Globus pallidus (tissue), 1 donor: ENCODE measurements around the gene ARHGAP5.

Source experiments
- DNase-seq: peaks from one replicate; pipeline ENCODE4 v3.0.0-alpha.2; 2015; ENCODE audit warnings: low spot score

The ARHGAP5 gene

DNA sequence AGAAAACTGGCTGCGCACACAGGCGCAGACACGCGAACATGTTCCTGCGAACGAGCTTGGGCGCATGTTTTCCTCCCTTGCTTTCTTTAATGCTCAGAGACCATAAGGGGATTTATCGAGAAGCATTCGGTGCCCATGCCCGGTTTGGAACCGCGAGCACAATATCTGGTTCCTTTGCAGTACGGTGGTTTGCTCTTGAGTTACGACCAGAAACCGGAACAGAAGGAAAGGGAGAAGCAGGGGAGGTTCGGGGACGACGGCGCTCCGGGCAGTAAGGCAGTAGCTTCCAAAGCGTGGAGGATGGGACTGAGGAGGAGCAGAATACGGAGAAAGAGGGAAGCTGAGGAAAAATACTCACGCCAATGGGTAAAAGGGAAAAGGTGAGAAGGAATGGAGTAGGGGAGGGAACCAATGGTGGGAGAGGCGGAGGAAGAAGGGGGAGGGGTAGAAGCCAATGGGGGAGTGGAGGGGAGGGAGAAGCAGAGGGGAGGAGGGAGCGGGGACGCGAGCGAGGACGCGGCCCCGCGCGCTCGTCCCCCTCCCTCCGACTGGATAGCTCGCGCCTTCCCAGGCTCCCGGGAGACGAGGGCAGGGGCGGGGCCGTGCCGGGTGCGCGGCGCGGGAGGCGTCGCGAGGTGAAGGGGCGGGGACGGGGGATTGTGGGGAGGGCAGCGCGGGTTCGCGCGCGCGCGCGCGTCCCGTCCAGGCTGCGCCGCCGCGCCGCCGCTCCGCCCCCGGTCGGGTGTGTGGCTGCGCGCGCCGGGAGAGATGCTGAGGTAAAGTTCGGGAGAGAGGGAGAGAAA lies 625 bp upstream of the ARHGAP5 start:
- DNase-seq = peak; percentile 98

DNA sequence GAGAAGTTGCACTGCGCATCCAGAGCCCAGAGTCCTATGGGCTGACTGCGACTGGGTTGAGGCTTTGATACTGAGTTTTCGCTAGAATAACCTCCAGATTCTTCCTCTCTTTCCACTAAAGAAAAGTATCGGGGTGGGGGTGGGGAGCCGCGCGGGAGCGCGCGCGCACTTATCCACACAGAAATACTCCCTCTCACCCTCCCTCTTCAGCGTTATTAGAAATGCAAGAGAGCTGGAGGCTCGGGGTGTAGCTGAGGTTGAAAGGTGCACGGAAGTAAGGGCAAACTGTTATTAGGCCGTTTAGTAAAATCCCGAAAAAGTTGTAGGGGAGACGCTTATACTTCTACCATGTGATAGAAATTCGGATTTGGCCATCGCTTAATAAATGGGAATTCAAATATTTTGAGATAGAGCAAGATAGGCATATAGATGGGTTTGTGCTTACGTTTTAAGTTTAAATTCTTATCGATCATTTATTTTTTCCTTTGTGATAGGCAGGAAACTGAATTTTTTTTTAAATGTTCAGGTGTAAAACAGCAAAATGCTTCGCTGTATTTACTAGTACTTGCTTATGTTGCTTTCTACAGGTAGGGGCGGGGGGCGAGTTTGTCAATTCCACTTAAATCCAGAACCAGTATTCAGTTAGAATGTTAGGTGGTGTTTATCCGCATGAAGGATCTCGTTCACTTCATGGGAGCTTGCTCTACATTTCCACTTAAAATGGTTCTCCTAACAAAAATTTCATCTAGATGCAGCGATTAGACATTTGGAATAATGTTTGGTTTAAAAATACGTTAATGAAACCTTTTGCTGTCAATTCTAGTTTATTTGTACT lies 1.1 kb downstream of the ARHGAP5 start:
- DNase-seq = peak; percentile 72

DNA sequence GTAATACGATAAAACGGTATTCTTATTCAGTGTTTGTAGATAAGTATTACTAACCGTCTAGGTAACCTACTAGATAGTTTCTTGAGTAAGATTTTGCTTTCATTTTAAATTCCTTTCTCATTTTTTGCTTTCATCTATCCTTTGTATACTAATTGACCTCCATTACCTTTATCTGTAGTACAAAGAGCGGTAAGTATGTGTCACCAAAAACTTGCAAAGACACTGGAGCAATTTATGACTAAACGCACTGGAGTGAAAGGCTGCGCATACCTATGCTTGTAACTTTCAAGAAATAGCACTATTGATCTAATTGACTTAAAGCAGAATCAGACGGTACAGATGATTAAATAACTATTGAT lies 1.7 kb downstream of the ARHGAP5 start:
- DNase-seq = no peak

DNA sequence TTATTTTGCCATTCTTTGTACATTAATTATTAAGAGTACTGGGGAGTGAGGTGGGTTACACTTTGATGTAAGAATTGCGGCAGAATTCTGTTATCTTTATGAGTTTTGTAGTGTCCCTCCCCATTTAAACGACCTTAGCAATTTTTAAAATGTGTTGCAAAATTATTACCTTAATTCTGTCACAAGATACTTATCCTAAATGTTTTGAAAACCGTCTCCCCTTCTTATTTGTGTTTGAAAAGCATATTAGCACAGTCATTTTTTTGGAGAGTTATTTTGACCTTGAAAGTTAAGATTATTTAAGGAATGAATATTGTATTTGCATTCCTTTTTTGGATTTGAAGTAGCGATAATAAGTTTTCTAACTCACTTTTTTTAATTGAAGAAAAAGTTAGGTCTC lies 2.2 kb downstream of the ARHGAP5 start:
- DNase-seq = no peak

DNA sequence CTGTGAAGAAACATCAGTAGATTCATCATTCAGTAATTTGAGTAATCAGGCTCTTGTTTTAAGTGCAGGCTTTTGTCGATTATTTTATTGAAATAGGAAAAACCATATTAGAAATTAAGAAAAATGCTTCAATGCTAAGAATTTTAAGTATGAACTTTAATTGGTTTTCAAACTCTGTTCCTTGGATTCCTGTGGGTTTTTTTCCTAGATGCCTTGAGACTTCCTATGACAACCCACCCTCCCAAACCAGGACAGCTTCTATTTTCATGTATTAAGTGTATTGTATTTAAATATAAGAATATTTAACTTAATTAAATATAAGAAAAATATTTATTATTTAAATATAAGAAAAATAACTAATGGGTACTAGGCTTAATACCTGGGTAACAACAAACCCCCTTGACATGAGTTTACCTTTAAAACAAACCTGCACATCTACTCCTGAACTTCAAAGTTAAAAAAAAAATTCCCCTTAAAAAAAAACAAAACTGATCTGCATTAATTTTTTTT lies 3.0 kb downstream of the ARHGAP5 start:
- no peak for DNase-seq

DNA sequence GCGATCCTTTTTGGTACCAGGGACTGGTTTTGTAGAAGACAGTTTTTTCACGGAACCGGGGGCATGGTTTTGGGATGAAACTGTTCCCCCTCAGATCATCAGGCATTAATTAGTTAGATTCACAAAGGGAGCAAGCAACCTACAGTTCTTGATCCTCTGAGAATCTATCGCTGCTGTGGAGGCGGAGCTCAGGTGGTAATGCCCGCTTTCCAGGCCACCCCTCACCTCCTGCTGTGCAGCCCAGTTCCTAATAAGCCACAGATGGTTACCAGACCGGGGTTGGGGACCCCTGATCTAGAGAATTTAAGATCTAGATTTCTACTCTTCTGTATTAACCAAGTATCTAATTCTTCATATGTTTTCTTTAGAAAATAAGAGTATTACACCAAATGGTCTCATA lies 4.8 kb downstream of the ARHGAP5 start:
- DNase-seq = no peak

DNA sequence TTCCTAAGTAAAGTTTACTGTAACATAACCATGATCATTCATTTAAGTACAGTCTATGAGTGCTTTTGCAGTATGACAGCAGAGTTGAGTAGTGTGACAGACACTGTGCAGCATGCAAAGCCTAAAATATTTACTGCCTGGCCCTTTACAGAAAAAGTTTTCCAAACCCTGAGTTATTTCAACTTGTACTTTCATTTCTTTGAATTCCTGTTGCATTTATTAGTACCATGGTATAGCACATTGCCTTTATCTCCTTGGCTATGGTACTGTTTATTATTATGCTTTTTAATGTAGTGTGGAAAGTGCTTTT lies 6.2 kb downstream of the ARHGAP5 start:
- DNase-seq = no peak

DNA sequence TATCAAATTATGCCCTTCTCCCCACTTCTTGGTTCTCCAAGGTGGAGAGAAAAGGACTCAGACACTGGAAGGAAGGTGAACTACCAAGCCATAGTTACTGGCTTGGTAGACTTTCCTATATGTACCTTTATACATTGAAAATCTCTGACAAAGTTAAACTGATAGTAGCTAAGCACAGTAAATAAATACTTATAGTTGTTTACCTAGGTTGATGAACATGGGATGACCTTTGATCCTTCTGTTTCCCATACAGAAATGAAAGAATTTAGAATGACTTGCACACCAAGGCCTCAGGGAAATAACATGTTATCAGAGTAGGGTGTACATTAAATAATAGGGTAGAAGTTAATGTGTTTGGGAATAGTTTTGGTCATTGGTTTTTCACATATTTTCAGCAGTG lies 6.7 kb downstream of the ARHGAP5 start:
- no peak for DNase-seq

DNA sequence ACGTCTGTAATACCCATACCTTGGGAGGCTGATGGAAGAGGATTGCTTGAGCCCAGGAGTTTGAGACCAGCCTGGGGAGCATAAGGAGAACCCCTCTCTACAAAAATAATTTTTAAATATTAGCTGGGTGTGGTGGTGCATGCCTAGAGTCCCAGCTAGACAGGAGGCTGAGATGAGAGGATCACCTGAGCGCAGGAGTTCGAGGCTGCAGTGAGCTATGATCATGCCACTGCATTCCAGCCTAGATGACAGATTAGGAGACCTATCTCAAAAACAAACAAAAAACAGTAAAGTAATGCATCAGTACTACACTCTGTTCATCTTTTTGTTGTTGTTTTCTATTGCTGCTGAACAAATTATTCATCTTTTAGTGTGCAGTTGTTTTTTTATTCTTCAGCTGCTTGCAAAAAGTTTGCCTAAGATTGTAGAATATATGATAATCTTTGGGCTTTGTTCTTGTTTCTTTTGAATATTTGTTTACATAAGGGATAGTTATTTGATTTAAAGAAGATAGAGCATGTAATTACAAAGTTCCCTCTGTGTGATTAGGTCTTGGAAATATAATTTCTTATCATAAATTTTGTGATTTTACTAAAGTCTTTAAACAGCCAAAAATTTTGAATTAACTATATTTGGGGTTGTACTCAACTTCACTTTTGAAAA lies 8.2 kb downstream of the ARHGAP5 start:
- DNase-seq = no peak

DNA sequence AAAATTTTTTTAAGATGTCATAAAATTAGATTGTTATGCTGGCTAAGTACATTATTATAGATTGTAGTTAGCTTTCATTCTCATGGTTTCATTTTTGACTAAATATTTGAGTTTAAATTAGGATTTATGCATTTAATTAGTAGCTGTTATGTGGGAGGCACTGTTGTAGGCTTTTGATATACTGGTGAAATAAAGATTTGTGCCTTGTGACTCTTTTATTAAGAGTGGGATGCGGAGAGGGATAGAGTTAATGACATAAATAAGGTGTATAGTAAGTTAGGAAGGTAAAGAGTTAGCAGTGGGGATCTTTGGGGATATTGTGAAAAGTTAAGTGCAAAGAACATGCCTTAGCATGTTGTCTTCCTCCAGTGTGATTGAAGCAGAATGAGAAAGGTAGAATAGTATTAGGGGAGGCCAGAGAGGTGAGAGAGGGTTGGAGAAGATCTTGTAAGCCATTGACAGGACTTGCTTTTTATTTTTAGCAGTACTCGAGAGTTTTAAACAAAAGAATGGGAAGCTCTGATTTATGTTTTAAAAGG lies 8.8 kb downstream of the ARHGAP5 start:
- no peak for DNase-seq

DNA sequence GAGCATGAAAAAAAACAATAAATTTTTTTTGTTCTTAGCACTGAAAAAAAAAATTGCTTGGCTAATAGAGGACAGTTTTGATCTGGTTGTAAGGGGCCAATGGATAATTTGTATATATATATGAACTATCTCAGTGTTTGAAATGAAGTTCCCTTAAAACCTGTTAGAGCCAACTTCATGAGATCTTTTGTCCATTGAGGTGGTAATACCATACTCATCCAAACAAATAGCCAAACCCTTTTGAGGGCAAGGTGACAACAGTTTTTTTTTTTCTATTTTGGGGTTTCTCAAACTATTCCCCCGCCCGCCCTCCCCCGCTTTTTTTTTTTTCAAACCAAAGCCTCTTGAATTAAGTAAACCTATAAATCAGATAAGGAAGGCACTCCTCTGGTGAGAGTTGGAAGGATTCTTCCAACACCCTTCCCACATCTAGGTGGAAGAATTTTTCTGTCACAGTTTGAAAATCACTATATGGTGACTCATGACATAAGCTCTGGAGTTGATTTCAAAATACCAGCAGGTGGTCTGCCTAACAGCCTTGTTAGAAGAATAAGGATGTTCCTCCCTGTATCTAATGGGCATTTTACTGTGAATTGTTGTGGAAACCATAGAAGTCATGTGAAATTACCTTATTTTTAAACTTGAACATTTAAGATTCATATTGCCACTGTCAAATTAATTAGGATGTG lies 10.2 kb downstream of the ARHGAP5 start:
- no peak for DNase-seq

DNA sequence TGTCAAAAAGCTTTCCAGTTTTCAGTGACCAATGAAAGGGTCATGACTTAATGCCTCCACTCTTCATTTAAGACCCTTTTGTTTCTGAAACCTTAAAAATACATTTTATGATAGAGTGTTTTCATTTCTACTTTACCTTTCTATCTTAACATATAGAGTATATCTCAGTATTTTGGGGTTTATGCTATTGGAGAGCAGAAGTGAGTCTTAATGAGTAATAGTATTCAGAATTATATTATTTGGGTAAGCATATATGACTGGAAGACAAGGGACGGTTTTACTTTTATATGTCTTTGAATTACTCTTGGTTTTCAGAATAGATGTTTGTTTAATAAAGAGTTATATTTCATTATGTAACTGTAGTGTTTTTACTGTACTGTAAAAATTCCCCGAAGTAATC lies 10.8 kb downstream of the ARHGAP5 start:
- DNase-seq = no peak

DNA sequence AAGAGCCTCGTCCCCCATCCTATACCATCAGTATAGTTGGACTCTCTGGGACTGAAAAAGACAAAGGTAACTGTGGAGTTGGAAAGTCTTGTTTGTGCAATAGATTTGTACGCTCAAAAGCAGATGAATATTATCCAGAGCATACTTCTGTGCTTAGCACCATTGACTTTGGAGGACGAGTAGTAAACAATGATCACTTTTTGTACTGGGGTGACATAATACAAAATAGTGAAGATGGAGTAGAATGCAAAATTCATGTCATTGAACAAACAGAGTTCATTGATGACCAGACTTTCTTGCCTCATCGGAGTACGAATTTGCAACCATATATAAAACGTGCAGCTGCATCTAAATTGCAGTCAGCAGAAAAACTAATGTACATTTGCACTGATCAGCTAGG lies 13.6 kb downstream of the ARHGAP5 start:
- DNase-seq = peak; percentile 77

DNA sequence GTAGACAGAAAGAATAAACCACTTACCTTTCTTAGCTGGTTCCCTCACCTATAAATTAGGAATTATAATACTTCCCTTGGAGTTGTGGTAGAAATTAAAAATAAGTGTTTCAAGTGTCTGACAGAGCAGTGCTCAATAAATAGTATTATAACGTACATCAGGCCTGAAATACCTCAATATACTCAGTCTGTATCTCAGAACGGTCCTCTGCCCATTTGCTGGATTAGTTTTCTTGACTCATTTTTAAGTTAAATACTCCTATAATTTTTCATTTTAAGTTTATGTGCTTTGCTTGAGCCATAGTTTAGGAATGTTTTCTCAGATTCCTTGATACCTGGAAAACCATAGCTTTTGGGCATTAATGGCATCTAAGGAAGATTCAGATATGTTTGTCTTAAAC lies 22.4 kb downstream of the ARHGAP5 start:
- no peak for DNase-seq

DNA sequence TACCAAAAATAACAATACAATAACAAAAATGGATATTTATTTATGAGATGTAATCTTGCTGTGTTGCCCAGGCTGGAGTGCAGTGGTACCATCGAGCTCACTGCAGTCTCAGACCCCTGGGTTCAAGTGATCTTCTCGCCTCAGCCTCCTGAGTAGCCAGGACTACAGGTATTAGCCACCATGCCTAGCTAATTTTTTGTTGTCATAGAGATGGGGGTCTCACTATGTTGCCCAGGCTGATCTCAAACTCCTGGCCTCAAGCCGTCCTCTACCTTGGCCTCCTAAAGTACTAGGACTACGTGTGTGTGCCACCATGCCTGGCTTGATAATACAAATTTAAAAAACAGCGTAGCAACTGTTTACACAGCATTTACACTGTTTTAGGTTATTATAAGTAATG lies 23.1 kb downstream of the ARHGAP5 start:
- DNase-seq = no peak

DNA sequence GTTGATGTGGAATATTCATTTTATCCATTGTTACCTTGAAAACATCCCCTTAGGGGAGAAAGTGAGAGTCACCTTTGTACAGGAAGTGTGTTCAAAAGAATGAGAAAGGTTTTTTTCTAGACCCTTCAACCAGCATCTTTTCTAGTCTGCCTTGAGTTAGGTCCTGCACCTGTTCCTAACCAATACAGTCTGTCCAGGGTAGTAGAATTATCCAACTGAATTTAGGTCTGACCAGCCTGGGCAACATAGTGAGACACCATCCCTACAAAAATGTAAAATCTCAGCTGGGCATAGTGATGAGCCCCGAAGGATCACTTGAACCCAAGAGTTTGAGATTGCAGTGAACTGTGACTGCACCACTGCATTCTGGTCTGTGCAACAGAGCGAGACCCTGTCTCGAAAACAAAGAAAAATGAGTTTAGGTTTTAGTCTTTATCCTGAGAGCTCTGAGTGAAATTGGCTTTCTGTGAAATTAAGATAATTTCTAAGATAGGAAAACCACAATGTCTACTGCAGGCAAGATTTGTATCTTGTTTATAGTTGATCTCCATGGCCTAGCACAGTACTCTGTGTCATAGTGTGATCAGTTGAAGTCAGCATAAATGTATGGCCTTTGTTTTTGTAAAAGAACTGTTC lies 25.2 kb downstream of the ARHGAP5 start:
- no peak for DNase-seq

DNA sequence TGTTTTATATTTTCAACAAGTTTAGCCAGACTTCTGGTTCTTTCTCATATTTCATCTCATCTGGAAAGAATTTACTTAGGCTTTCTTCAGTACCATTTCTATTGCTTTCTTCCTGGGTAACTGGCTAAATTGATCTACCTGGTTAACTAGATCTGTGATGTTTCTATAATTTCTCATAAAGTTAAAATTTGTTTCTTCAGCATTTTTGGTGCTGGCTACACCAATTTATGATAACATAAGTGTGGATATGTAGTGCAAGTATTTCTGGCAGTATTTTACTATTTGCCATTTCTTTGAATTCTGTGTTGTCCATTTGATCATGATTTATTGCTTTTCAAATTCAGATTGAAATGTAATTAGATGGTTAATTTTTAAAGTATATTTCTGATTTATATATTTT lies 25.9 kb downstream of the ARHGAP5 start:
- DNase-seq = no peak

DNA sequence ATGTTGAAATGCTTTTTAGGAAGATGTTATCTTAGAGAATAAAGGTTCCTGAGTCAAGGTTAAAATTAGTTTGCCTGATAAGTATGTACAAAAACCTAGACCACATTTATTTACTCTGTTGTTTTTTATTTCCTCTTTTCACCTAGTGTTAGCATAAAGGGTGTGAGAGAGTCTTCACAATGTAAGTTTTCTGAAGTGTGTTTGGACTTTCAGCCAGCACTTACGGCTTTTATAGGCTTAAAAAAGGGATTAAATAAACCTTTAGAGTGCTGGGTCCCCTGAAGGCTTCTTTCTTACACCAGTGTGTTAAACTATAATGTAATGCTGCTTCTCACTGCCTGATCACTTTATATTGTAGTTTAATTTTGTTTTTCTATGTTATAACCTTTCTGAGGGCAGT lies 27.2 kb downstream of the ARHGAP5 start:
- no peak for DNase-seq

DNA sequence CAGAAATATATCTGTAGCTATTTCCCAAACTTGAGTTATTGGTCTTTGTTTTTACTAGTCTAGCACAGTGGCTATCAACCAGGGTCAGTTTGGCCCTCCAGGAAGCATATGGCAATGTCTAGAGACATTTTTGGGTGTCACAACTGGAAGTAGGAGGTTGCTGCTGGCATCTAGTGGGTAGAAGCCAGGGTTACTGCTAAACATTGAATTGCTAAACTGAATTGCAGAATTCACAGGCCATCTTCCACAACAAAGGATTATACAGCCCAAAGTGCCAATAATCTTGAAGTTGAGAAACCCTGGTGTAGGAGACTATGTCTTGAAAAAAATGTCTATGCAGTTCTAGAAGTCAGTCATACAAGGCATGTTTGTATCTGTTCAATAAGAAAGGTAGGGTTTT lies 27.7 kb downstream of the ARHGAP5 start:
- DNase-seq = no peak

DNA sequence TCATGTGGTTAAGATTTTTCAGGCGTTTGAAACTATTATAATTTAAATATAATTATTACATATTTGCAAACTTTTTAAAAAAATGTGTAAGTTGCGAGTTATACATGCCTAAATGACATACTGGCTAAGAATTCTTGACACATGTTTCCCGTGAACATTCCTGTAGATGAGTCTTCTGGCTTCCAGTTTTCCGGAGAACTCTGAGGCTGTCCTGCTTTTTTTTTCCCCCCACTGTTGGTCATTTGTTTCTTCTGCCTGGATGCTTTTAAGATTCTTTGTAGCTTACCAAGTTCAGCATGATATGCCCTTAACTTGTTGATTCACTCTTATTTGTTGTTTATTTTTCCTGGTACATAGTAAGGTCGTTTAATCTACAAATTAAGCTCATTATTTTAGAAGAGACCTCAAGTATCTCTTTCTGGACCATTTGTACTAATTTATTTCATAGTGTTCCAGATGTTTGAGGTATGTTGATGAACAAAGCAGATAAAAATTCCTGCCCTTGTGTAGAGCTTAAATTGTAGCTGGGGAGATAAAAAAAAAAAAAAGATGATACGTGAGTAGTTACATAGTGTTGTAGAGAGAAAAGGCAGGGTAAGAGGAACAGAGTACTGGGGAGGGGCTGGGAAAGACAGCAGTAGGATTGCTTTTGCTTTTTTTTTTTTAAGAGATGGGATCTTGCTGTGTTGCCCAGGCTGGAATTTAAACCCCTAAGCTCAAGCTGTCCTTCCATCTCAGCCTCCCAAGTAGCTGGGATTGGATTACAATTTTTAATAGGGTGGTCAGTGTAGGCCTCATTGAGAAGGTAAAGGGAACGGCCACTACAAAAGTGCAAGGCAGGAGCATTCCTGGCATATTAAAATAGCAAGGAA lies 32.8 kb downstream of the ARHGAP5 start:
- no peak for DNase-seq

DNA sequence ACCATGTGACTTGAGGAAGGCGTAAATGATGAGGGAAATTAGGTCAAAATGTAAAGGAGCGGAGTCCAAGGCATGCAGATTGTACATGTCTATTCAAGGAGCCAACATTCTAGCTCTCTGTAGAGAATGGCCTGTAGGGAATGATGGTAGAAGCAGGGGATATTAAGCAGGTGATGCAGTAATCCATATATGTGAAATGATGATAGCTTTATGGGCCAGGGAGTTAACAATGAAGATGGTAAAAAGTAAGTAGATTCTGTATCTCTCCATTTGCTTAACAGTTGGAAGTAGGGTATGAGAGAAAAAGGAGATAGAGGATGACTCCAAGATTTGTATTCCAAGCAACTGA lies 33.4 kb downstream of the ARHGAP5 start:
- no peak for DNase-seq
